Activated CD4-positive, alpha-beta memory T cell treated with anti-CD3 and anti-CD28 coated beads, Interleukin-2, amount 10 ng/mL, durations not matched to agents 7 days and 5 days (primary cell): ENCODE measurements around the gene EXOC3L4. TPM values are rescaled to one million over a fixed set of nuclear protein-coding genes. Genes with fewer than 3 reads are reported as not detected.

ENCODE experiments used
- CTCF ChIA-PET: fragments of 350-600 bp; sonication (Branson Sonifier 250); formaldehyde crosslinking; loops from one replicate; lab custom pipeline; 2021; ENCODE audit warnings: antibody characterized with exemption, inconsistent platforms; lab: Charles Lee
- POLR2A ChIA-PET: fragments of 350-600 bp; sonication (Branson Sonifier 250); formaldehyde crosslinking; loops from one replicate; lab custom pipeline; 2021; ENCODE audit warnings: antibody characterized with exemption; lab: Charles Lee
- DNase-seq: peaks from one replicate; pipeline ENCODE4 v3.0.0-alpha.2; 2020
- H3K27ac Mint-ChIP-seq: one replicate; pipeline ENCODE4 v1.8.0; 2021; ENCODE audit warnings: mild to moderate bottlenecking, mixed read lengths
- H3K27me3 Mint-ChIP-seq: one replicate; pipeline ENCODE4 v1.8.0; 2021; ENCODE audit warnings: mixed read lengths
- H3K36me3 Mint-ChIP-seq: one replicate; pipeline ENCODE4 v1.8.0; 2021; ENCODE audit warnings: low read depth, mixed read lengths
- H3K4me1 Mint-ChIP-seq: one replicate; pipeline ENCODE4 v1.8.0; 2021; ENCODE audit warnings: mixed read lengths
- H3K4me3 Mint-ChIP-seq: one replicate; pipeline ENCODE4 v1.8.0; 2021; ENCODE audit warnings: mild to moderate bottlenecking, mixed read lengths
- H3K9me3 Mint-ChIP-seq: one replicate; pipeline ENCODE4 v1.8.0; 2021; ENCODE audit warnings: mixed read lengths
- total RNA-seq, 2 experiments: library from RNA; stranded (reverse); gene quantifications; one replicate each; pipeline ENCODE4 v1.2.3, GENCODE V29; 2021

EXOC3L4 gene
- total RNA-seq, 2 experiments from 2014 or later: not detected

DNA sequence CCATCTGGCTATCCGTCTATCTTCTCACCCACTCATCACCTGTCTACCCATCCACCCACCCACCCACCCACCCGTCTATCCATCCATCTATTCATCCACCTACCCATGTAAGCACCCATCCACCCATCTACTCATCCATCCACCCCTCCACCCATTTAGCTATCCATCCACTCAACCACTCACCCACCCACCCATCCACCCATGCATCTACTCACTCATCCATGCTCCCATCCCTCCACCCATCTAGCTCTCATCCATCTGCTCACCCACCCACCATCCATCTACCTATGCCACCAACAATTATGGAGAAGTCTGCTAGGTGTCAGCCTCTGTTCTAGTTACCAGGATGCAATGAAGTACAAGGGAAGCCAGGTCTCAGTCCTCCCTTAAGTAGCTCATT lies 39.9 kb downstream of the EXOC3L4 start:
- DNase-seq: no peak
- no peaks in the 10 kb centered on the region for H3K27me3 Mint-ChIP-seq
- no peak overlapping the region for H3K4me3 Mint-ChIP-seq
- no peak overlapping the region for H3K27ac Mint-ChIP-seq
- no peaks in the 10 kb centered on the region for H3K36me3 Mint-ChIP-seq
- H3K4me1 Mint-ChIP-seq: no peaks in the 10 kb centered on the region
- ChIA-PET POLR2A (no interaction called here), CTCF (no interaction called here)
- no peaks in the 10 kb centered on the region for H3K9me3 Mint-ChIP-seq

DNA sequence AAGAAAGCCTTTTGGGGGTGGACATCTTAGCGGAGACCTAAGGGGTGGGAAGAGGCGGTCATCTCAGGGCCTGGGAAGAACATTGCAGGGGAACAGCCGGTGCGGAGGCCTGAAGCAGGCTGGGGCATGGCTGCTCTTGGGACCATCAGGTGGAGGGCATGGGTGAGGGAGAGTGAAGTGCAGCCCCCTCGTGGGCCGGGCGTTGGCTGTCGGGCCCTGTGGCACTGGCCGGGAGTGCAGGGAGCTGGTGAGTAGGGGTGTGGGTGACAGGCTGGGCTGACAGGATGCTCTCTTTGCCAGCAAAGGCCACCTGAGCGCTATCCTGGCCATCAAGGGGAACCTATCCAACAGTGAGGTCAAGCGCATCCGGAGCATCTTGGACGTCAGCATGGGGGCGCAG lies 40.4 kb downstream of the EXOC3L4 start:
- Mint-ChIP-seq H3K4me1 (no peaks in the 10 kb centered on the region), H3K27ac (no peak overlapping the region), H3K36me3 (no peaks in the 10 kb centered on the region), H3K27me3 (no peaks in the 10 kb centered on the region), H3K4me3 (no peak overlapping the region), H3K9me3 (no peaks in the 10 kb centered on the region)
- no peak for DNase-seq
- ChIA-PET CTCF (no interaction called here), POLR2A (no interaction called here)

DNA sequence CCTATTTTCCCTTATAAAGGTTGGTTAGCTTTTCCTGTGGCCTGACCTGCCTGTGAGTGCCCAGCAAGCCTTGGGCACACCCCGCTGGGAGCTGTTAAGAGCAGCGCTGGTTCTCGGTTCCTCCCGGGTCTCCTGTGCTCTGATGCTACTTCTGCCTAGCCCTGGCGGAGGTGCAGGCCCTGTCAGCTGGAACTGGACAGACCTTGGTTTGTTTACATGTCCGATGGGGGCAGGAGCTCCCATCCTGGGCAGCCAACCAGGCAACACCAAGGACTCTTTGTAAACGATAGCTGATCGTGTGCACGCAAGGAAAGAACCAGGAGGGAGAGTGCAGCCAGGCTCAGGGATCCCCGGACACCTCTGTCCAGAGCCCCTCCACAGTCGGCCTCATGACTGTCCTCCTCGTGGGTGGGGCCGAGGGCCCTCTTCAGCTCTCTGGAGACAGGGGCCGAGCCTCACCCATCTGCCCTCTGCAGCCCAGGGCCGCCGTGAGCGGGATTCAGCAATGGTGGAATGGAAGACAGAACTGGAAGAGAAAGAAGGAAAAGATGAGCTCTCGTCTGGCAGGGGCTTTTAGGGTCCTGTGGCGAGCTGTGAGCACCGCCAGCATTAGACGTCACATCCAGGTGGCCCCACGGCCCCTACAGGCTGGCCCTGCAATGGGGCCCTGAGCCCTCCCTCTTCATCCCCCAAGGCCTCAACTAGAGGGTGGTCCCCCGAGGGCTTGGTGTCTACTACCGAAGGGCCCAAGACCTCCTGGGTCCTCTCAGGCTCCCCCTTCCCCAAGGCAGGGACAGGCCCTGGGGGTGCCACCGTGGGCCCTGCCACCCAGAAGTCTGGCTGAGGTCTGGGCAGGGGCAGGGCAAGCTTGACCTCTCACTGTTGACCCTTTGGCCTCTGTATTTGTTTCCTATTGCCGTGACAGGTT lies 41.1 kb downstream of the EXOC3L4 start:
- peaks cover 4% of the 10 kb centered on the region for H3K27me3 Mint-ChIP-seq
- POLR2A ChIA-PET: no interaction called here
- no peak overlapping the region for H3K27ac Mint-ChIP-seq
- H3K36me3 Mint-ChIP-seq: no peaks in the 10 kb centered on the region
- no peaks in the 10 kb centered on the region for H3K9me3 Mint-ChIP-seq
- no peak overlapping the region for H3K4me3 Mint-ChIP-seq
- no peak for DNase-seq
- peaks cover 3% of the 10 kb centered on the region for H3K4me1 Mint-ChIP-seq
- CTCF ChIA-PET: no interaction called here

DNA sequence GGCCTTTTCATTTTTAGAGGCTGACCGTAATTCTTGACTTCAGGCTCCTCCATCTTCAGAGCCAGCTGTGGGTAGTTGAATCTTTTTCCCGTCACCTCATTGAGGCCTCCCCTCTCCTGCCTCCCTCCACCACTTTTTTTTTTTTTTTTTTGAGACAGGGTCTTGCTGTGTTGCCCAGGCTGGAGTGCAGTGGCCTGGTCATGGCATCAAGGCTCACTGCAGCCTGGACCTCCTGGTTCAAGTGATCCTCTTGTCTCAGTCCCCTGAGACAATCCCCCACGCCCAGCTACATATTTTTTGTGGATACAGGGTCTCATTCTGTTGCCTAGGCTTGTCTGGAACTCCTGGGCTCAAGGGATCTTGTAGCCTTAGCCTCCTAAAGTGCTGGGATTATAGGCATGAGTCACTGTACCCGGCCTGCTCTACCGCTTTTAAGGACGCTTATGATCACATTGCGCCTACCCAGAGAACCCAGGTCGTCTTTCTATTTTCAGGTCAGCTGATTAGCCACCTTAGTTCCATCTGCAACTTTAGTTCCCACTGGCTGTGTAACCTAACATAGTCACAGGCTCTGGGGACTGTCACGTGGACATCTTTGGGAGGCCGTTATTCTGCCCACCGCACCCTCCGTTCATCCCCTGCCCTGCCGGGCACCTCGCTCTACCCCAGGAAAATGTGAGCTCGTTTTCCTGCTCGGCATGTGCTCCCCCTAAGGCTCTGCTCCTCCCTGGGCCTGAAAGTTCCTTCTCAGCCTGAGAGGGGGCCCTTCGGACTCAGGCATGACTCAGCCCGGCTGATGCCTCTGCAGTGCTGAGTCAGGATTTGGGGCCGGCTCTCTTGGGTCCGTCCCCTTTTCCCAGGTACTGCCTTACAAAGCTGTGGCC lies 42.1 kb downstream of the EXOC3L4 start:
- POLR2A ChIA-PET: no interaction called here
- Mint-ChIP-seq H3K9me3 (no peaks in the 10 kb centered on the region), H3K4me1 (peaks cover 3% of the 10 kb centered on the region), H3K27ac (no peak overlapping the region), H3K4me3 (no peak overlapping the region), H3K27me3 (peaks cover 11% of the 10 kb centered on the region), H3K36me3 (no peaks in the 10 kb centered on the region)
- no peak for DNase-seq
- CTCF ChIA-PET: interaction anchor here (0.5 kb wide), 1 partner anchor 58 kb away, joined by 4 read pairs; no protein-coding TSS in a partner anchor

DNA sequence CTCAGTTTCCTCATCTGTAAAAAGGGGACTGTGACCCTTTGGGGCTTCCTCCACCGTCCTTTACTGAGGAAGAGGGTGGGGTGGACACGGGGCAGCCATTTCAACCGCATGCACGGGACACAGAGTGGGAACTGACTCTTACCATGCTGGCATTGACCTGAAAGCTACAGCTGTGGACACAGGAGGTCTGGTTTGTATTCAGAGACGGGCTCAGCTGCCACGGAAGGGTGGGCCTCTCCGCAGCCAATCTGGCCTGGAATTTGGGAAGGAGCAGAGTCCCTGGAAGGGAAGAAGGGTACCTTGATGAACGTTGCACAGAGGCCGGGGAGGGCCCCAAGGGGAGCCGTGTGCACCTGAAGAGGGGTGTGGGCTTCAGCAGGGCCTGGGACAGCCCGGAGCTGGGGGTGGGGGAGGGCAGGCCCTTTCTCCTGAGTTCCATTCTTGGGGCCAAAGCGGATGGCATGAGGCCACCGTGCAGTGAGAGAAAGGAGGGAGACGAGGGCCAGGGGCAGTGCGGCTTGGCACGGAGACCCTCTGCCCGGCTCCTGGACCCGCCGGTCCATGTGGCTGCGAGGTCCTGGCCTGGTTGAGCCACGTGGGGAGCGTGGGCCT lies 43.3 kb downstream of the EXOC3L4 start:
- H3K36me3 Mint-ChIP-seq: no peaks in the 10 kb centered on the region
- peaks cover 3% of the 10 kb centered on the region for H3K4me1 Mint-ChIP-seq
- H3K27me3 Mint-ChIP-seq: peaks cover 13% of the 10 kb centered on the region
- no peak overlapping the region for H3K27ac Mint-ChIP-seq
- H3K9me3 Mint-ChIP-seq: no peaks in the 10 kb centered on the region
- ChIA-PET CTCF (interaction anchor here (0.6 kb wide), 1 partner anchor 203 kb away, joined by 3 read pairs; no protein-coding TSS in a partner anchor), POLR2A (no interaction called here)
- H3K4me3 Mint-ChIP-seq: no peak overlapping the region
- DNase-seq: no peak

DNA sequence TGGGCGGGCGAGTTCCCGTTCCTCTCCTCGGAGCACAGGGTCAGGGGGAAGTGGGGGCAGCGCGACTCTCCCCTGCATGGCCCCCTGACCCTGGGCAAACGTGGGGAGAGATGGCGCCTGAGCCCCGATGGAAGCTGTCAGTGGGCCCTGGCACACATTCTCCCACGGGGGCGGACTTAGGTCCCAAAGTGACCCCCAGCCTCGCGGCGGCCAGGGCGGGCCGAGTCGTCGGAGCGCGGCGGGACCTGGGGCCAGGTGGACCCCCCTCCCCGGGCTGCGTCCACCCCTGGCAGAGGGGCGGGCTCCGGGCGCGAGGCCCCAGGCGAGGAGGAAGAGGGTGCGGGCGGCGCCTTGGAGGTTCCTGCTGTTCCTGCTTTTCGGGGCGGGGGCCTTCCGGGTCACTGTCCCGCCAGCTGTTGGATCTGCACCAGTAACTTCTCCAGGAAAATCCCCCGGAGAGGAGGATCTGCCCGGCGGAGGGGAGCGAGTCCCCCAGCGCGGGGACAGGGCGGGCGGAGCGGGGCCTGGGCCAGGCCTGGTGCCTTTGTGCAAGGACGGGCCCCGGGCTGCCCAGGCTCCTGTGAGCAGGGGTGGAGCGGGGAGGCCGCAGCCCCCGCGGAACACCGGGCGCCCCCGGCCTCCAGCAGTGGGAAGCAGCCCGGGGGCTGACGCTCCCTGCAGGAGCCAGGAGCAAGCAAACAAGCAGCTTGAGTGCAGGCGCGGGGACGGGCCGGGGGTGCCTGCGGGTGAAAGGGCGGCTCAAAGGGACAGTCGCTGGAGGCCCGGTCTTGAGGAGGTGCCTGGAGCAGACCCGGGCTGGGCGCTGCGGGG lies 44.0 kb downstream of the EXOC3L4 start:
- ChIA-PET POLR2A (no interaction called here), CTCF (no interaction called here)
- peaks cover 20% of the 10 kb centered on the region for H3K27me3 Mint-ChIP-seq
- DNase-seq: no peak
- no peaks in the 10 kb centered on the region for H3K36me3 Mint-ChIP-seq
- H3K4me1 Mint-ChIP-seq: peaks cover 3% of the 10 kb centered on the region
- no peak overlapping the region for H3K4me3 Mint-ChIP-seq
- H3K27ac Mint-ChIP-seq: no peak overlapping the region
- H3K9me3 Mint-ChIP-seq: no peaks in the 10 kb centered on the region

DNA sequence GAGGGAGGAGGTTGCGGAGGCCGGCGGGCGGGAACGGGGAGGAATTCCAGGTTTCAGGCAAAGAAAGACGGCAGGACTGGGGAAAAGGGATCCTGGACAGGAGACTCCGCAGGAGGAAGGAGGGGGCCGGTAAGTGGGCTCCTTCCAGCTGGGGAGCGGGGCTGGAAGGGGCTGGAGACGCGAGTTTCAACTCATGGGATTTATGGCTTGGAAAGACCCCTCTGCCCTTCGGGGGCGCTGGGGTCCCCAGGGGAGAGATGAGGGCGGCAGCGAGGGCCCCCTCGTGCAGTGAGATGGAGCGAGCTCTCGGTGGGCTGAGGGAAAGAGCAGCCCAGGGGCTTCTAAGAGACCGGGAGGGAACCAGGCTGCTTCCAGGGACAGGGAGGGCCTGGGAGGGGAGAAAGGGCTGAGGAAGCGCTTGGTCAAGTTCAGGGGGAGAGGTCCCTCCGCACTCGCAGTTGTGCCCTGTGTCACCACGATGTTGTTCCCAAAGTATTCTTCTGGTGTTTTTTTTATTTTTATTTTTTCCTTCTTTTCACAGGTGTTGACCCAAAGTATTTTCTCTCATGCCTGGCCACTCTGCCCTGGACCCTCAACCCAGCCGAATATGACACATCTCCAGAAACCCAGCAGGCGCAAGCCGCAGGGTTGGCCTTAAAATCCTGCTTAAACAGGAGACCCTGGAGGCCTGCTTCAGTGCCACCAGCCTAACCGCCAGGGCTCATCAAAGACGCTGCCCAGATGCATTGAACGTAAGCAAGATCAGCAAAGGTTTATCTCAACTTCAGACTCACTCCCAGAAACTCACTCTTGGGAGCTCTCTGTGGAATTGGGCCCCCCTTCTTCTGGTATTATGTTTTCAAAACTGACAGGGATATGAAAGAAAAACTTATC lies 44.9 kb downstream of the EXOC3L4 start:
- no peaks in the 10 kb centered on the region for H3K36me3 Mint-ChIP-seq
- H3K4me1 Mint-ChIP-seq: peaks cover 3% of the 10 kb centered on the region
- H3K9me3 Mint-ChIP-seq: no peaks in the 10 kb centered on the region
- H3K27me3 Mint-ChIP-seq: peaks cover 23% of the 10 kb centered on the region
- CTCF ChIA-PET: interaction anchor here (1.3 kb wide), 1 partner anchor 34 kb away, joined by 8 read pairs; no protein-coding TSS in a partner anchor
- DNase-seq: no peak
- POLR2A ChIA-PET: no interaction called here
- no peak overlapping the region for H3K4me3 Mint-ChIP-seq
- no peak overlapping the region for H3K27ac Mint-ChIP-seq

DNA sequence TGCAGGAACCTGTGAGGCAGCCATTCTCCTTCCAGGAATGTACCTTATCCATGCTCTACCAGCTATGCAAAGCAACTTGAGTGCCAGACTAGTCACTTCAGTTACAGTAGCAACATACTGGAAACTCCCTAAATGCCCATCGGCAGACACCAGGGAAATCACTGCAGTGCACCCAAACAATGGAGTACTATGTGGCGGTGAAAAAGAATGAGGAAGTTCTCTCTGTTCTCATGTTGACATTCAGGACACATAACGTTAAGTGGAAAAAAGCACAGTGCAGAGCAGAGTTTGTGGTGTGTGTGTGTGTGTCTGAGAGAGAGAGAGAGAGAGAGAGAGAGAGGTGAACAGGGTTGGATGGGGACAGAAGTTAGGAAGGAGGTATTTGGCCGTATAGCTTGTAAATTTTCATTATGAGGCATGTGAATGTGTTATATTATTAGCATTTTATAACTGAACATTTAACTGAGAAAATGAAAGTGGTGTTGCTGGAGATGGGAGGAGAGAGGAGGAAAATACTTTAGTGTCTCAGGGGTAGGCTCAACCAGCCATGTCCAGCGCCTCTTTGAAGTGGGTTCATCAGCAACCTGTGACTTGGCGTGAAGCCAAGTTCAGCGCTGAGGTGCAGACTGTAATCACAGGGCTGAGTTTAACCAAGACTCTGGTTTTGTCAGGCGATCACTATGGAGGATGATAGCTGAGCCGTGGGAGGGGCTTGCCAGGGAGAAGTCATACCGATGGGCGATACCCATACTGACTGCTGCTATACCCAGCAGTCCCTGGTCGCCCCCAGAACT lies 46.0 kb downstream of the EXOC3L4 start:
- ChIA-PET POLR2A (no interaction called here), CTCF (interaction anchor here (0.8 to 2.6 kb wide), 3 partner anchors 36 to 46 kb away, joined by 3 to 8 read pairs (median 6); no protein-coding TSS in a partner anchor)
- Mint-ChIP-seq H3K27ac (no peak overlapping the region), H3K9me3 (no peaks in the 10 kb centered on the region), H3K4me1 (peaks cover 3% of the 10 kb centered on the region), H3K4me3 (no peak overlapping the region), H3K36me3 (no peaks in the 10 kb centered on the region), H3K27me3 (peaks cover 24% of the 10 kb centered on the region)
- DNase-seq: no peak

DNA sequence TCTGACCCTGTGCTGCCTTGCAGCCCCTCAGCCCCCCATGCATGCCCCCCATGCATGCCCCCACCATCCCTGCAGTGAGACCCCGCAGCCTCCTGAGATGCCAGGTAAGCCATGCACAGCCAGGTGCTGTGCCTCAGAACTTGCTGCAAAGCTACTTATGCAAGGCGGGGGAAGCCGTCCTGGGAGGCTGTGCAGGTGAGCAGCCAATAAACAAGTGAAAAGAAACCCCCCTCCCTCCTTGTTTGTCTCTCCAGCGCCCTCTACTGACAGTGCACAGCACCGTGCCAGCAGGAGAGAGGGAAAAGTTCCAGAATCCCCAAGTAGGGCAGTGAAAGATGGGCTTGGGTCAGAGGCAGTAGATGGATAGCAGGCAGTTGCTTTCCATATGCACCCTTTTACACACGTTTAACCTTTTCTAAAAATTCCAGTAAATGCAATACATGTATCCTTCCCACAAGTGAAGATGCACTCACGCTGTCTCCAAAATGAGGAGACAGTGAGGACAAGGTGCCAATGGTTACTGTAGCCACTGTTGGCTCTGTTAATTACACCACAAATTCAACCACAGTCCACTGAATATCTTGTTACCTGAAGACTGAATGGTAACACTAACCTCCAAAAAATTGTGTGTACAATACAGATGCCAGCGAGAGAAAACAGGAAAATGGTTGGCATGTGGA lies 46.7 kb downstream of the EXOC3L4 start:
- CTCF ChIA-PET: interaction anchor here (0.8 to 2.6 kb wide), 4 partner anchors 36 to 45 kb away, joined by 3 to 9 read pairs (median 7); no protein-coding TSS in a partner anchor

DNA sequence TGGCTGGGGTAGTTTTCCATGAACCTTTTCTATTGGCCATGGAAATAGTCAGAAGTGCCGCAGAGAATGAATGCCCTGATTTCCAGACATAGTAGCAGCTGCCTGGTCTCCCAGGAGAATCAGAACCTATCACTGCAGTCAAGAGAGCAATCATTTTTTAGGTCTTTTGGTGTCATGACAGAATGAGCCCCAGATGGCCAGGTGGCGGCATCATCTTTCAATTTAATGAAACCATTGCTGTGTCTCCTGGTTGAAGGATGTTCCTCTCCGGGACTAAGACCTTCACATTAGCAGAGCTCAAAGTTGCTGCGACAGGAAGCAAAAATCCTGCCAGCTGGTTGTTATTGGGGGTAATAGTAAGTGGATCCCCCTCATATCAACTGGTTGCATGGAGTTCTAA lies 47.5 kb downstream of the EXOC3L4 start:
- H3K27ac Mint-ChIP-seq: no peak overlapping the region
- ChIA-PET CTCF (interaction anchor here (0.6 to 2.6 kb wide), 4 partner anchors 37 to 1647 kb away, joined by 3 to 9 read pairs (median 4); no protein-coding TSS in a partner anchor), POLR2A (no interaction called here)
- H3K27me3 Mint-ChIP-seq: peaks cover 27% of the 10 kb centered on the region
- H3K9me3 Mint-ChIP-seq: no peaks in the 10 kb centered on the region
- DNase-seq: no peak
- no peaks in the 10 kb centered on the region for H3K36me3 Mint-ChIP-seq
- peaks cover 3% of the 10 kb centered on the region for H3K4me1 Mint-ChIP-seq
- no peak overlapping the region for H3K4me3 Mint-ChIP-seq

More for the DNA sequence above, 46.7 kb downstream of the EXOC3L4 start:
- Mint-ChIP-seq H3K27ac (no peak overlapping the region), H3K4me3 (no peak overlapping the region), H3K9me3 (no peaks in the 10 kb centered on the region), H3K4me1 (peaks cover 3% of the 10 kb centered on the region), H3K36me3 (no peaks in the 10 kb centered on the region), H3K27me3 (peaks cover 27% of the 10 kb centered on the region)
- POLR2A ChIA-PET: no interaction called here
- DNase-seq: peak; percentile 27
